ENCODE results near the gene SCN10A.

Gene SCN10A

GRCh38 chr3:38651153-38651789 lies 164.7 kb downstream of the SCN10A start:
- DNase-seq (ENCODE audit: low spot score), result peak; percentile 60

GRCh38 chr3:38650248-38650951 lies 165.6 kb downstream of the SCN10A start:
- no peak for DNase-seq (ENCODE audit: low spot score)

- no peak for DNase-seq (ENCODE audit: low spot score)
Observed at GRCh38 chr3:38649500-38650247, 166.3 kb downstream of the SCN10A start, which contains the start of gene SCN5A. TSS of gene SCN5A (minus strand) at chr3:38649687. CDS start at chr3:38633307, 16,380 bp downstream.

- DNase-seq (ENCODE audit: low spot score), result no peak
Observed at GRCh38 chr3:38648659-38649499, 167.1 kb downstream of the SCN10A start.

GRCh38 chr3:38648024-38648658 lies 167.9 kb downstream of the SCN10A start:
- no peak for DNase-seq (ENCODE audit: low spot score)

GRCh38 chr3:38647217-38647970 lies 168.6 kb downstream of the SCN10A start:
- DNase-seq (ENCODE audit: low spot score), result no peak

All from kidney capillary endothelial cell (primary cell).